ENCODE results near the gene MDP1.

MDP1 gene

GRCh38 chr14:24197056-24197450 lies 18.8 kb downstream of the MDP1 start:
- no peak for DNase-seq (ENCODE audit: low read depth)

- DNase-seq (ENCODE audit: low read depth), result no peak
These were observed 19.5 kb downstream of the MDP1 start for GRCh38 chr14:24196071-24197055.

DNA sequence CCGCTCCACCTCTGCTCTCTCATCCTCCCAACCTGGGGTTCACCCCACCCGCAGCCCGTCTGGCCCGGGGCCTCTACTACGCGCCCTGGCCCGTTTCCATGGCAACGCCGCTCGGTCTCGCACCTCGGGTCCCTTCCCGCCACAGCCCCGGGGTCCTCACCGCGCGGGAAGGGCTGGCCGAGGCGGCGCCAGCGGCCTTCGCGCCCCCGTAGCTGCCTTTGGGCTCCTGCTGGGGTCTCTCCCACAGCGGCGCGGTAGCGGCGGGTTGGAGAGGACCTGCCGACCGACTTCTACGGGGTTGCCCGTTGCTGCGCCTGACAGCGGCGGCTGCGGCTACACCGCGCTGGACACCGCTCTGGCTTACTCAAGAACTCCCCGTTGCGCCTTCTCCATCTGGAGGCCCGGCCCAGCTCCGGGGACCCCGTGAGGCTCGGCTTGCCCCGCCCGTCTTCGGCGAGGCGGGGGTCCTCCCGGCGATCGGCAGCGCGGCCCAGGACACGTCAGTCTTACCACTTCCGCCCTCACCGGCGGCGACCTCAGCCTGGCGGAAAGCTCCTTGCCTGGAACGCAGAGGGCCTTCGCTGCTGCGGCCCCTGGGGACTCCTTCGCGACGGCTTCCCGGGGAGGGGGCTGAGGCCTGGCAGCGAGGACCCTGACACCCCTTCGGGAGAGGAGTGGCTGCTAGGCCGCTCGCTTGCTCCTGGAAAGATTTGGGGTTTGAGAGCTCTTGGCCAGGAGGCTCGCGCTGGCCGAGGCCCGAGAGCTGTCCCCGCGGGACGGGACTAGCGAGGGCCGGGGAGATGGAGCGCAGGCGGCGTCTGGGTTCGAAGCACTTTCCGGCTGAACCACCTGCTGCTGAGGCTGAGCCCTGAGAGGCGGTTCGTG lies 20.4 kb downstream of the MDP1 start, which contains the start of gene TM9SF1:
TM9SF1 (minus strand) TSS at position 256 of the 885 bp plus-strand sequence. CDS start 422 bp downstream, outside the sequence.
- DNase-seq (ENCODE audit: low read depth), result peak; percentile 85

DNA sequence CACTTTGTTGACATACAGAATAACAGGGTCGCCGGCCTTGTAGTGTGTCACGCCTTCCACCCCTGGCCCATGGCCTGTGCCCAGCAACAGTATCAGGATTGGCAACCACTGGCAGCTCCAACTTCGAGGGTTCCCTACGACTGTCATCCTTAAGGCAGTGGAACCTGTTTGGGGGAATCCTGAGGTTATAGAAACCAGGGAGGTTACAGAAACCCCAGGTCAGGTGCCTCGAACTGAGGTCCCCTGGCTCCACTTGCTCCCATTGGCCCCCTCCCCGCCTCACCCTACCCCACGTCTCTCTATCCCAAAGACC lies 21.0 kb downstream of the MDP1 start:
- DNase-seq (ENCODE audit: low read depth), result no peak

DNA sequence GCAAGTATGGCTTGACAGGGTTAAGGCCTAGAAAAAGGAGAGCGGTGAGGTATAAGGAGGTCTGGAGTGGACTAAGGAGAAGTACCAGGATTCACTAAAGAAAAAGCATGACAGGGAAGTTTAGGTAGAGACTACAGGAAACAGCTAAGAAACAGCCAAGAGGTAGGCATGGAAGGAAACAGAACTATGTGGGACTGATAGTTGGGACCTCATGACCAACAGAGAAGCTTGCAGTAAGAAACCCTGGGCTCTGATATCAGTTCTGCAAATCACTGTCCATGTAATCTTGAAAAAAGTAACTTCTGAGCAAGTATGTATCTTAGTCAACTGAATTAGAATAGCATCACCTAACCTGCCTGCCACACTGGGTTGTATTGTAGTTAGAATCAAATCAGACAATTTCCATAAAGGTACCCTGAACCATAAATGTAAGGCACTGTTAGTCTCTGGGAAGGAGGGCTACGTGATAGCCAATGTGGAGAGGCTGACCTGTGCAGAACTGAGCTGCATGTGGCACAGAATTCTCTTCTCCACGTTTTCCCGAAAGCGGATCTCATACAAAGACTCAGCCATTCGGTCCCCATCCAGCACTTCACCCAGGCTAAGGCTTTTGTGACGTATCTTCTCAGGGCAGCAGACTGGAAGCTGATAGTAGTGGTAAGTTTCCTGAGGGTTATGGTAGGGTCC lies 21.5 kb downstream of the MDP1 start:
- no peak for DNase-seq (ENCODE audit: low read depth)

DNA sequence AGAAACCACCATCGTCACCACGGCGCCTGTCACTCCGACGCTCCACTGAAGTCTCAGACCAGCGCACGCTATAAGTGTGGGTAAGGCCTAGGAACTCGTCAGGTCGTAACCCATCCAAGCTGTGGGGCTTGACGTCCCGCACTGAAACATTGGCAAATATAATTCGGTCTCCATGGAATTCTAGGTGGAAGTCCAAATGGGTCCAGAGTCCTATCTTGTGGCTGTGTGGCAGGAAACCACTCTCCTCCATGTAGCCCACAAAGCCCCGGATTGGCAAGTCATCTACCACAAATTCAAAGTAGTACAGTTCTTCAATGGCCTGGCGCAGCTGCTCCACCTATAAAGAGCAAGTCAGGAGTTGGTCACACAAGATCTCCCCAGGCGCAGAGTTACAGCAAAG lies 22.9 kb downstream of the MDP1 start:
- DNase-seq (ENCODE audit: low read depth), result no peak

GRCh38 chr14:24190416-24190815 lies 25.4 kb downstream of the MDP1 start:
- no peak for DNase-seq (ENCODE audit: low read depth)

- no peak for DNase-seq (ENCODE audit: low read depth)
These were observed 26.4 kb downstream of the MDP1 start for GRCh38 chr14:24189460-24189859.

GRCh38 chr14:24189059-24189375 lies 26.8 kb downstream of the MDP1 start:
- DNase-seq (ENCODE audit: low read depth), result no peak

DNA sequence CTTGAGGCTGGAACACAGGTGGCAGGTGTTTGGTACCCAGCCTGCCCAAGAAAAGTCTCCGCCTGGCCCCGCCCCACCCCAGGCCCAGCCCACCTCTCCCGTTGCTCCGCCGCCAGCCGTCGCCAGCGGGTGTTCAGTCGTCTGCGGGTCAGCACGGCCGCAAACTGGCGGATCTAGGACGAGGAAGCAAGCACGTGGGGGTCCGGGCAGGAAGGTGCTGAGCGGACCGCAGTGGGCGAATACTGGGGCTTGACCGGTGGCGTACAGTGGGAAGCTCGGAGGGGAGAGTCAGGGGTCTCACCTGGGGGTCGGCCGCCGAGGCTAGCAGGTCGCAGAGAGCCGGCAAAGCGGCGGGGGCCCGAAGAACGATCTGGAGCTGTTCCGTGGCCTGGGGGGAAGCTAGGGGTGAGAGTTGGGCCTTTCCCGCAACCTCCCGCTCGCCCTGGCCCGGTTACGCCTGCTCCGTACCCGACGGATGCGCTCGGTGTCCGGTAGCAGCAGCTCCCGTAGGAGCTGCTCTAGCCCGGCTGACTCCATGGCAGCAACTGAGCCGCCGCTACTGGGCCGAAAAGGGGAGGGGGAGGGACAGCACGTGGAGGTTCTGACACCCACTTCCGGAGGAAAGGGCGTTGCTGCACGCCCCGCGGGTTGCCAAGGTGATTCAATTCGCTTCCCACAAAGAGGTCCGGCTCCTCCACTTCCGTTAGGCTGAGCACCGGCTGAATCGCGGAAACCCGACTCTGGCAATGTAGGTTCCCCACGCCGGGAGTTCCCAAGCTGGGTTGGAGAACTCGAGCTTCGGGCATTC lies 27.4 kb downstream of the MDP1 start, which contains the start of gene IPO4:
IPO4 (minus strand) TSS at position 566 of the 808 bp plus-strand sequence; CDS start at position 537, 29 bp downstream.
- peak; percentile 88 for DNase-seq (ENCODE audit: low read depth)

- DNase-seq (ENCODE audit: low read depth), result no peak
These were observed 28.3 kb downstream of the MDP1 start for GRCh38 chr14:24187539-24187915.

DNA sequence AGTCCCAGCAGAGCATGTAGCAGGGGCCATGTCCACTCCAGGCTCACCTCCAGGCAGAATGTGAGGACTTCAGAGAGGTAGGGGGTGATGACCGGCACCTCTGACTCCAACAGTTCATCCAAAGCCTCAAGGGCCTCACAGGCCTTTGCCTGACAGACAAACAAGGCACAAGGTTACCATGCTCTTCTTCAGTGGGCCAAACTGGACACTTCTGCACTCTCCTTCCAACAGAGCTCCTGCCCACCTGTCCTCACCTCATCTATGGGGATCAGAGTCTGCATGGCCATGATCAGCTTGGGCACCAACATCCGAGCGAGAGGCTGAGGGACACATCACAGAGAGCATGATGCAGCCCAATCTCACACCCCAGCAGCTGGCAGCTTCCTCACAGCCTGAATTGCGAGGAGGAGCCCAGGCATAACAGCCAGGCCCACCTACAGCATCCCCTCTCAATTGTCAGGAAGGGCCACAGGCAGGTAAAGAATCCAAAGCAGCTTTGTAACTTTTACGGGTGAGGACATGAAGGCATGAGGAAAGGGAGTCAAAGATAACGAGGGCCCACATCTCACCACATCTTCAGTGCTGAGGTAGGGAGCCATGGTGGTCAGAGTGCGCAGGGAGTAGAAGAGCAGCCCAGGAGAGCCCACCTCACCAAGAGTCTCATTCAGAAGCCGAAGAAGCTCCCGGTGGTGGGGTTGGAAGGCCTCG lies 28.9 kb downstream of the MDP1 start:
- DNase-seq (ENCODE audit: low read depth), result no peak

- DNase-seq (ENCODE audit: low read depth), result no peak
These were observed 30.1 kb downstream of the MDP1 start for GRCh38 chr14:24185741-24186140.

GRCh38 chr14:24185026-24185425 lies 30.8 kb downstream of the MDP1 start:
- DNase-seq (ENCODE audit: low read depth), result no peak

GRCh38 chr14:24184104-24184970 lies 31.5 kb downstream of the MDP1 start:
- DNase-seq (ENCODE audit: low read depth), result no peak

GRCh38 chr14:24183014-24183481 lies 32.8 kb downstream of the MDP1 start:
- DNase-seq (ENCODE audit: low read depth), result no peak

- DNase-seq (ENCODE audit: low read depth), result no peak
These were observed 33.6 kb downstream of the MDP1 start for GRCh38 chr14:24182110-24182882.

GRCh38 chr14:24181371-24182077 lies 34.3 kb downstream of the MDP1 start:
- no peak for DNase-seq (ENCODE audit: low read depth)
